ENCODE data around the gene ATP13A4.

ATP13A4 gene

DNA sequence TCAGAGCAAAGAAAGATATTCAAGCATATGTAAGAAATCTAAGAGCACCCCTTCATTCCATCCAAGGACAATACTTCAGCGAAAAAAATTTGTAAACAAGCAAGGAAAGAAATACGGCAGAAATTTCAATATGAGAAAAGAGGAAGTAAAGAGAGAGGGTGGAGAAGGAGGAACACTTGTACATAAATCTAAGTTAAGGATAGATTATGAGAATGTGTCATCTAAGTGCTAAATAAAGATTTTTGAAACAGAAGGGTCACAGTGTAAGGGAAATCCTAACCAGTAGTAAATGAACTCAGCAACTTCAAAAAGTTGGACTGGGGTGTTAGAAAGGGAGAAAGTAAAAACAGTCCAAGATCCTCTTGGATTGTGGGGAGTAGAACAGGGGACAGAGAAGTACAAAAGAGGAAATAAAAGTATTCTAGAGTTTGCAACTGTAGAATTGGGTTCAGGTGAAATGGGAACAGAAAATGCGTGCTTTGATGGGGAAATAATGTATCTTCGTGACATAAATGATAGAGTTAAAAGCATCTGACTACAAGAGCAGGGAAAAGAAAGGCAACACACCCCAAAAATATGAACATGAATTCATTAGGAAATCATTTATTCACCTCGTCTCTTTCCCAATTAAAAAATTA, 107.6 kb downstream of the ATP13A4 start:
- Histone ChIP-seq H3K4me1 (ENCODE audit: control insufficient read depth, insufficient read depth, low read length) (no peaks in the 10 kb centered on the region), H3K9me3 (replicated peaks; ENCODE audit: low read length) (no peaks in the 10 kb centered on the region), H3K4me2 (ENCODE audit: low read length) (no peak overlapping the region), H3K27me3 (ENCODE audit: control insufficient read depth, insufficient read depth, low read length) (no peaks in the 10 kb centered on the region), H3K36me3 (ENCODE audit: insufficient read depth, low read length) (no peaks in the 10 kb centered on the region), H3K4me3 (ENCODE audit: low read length) (no peak overlapping the region), H3K9ac (ENCODE audit: low read depth, low read length) (no peak overlapping the region)

DNA sequence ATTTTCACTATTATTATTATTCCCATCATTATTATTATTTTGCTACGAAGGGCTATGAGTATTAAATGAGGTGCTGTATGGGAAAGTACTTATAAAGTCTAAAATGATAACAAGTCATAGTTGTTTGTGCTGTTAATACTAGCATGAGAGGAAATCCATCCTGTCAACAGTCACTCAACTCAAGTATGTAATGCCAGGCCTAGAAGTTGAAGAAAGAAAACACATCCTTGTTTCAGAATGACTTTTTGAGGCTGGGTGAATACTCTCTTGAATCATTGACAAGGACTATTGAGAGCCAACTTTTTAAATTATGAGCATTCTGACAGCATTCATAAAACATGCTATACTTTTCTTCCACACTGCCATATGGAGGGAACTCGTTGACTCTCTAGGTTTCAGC, 115.3 kb downstream of the ATP13A4 start:
- H3K4me1 ChIP-seq (ENCODE audit: control insufficient read depth, insufficient read depth, low read length) = no peaks in the 10 kb centered on the region
- H3K27me3 ChIP-seq (ENCODE audit: control insufficient read depth, insufficient read depth, low read length) = no peaks in the 10 kb centered on the region
- H3K9ac ChIP-seq (ENCODE audit: low read depth, low read length) = no peak overlapping the region
- H3K36me3 ChIP-seq (ENCODE audit: insufficient read depth, low read length) = no peaks in the 10 kb centered on the region
- no peaks in the 10 kb centered on the region for H3K9me3 ChIP-seq (replicated peaks; ENCODE audit: low read length)
- no peak overlapping the region for H3K4me3 ChIP-seq (ENCODE audit: low read length)
- no peak overlapping the region for H3K4me2 ChIP-seq (ENCODE audit: low read length)

DNA sequence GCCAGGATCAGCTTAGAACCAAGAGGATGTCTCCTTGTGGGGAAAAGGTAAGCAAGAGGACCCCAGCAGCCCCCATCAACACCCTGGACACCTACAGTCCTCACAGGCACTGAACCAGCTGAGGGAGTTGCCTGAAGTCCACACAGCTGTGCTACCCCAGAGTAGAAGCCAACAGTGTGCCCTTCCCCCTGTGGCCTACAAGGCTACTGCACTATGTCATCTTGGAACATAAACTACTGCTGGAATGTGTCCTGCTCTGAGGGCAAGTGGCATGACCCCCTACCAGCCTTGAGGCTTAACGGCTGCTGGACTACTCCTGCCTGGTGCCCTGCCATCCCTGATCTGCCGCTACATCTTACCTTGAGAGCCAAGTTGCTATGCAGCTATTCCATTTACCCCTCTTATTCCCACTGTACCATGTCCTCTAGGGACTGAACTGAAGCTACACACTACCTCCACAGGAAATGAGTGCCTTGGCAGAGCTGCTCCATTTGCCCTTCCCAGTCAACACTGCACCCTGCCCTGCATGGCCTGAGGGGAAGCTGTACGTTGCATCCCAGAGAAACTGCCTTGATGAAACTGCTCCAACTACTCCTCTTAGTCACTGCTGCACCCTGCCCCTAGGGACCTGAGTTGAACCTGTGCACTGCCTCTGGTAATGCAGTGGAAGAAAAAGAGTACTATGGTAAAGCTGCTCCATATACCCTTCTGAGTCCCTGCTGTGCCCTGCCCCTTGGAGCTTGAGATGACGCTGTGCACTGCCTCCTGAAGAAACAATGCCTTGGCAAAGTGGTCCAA, 135.9 kb downstream of the ATP13A4 start:
- Histone ChIP-seq H3K9me3 (replicated peaks; ENCODE audit: low read length) (peaks cover 3% of the 10 kb centered on the region), H3K4me3 (ENCODE audit: low read length) (no peak overlapping the region), H3K4me1 (ENCODE audit: control insufficient read depth, insufficient read depth, low read length) (no peaks in the 10 kb centered on the region), H3K9ac (ENCODE audit: low read depth, low read length) (no peak overlapping the region), H3K4me2 (ENCODE audit: low read length) (no peak overlapping the region), H3K36me3 (ENCODE audit: insufficient read depth, low read length) (no peaks in the 10 kb centered on the region), H3K27me3 (ENCODE audit: control insufficient read depth, insufficient read depth, low read length) (no peaks in the 10 kb centered on the region)

DNA sequence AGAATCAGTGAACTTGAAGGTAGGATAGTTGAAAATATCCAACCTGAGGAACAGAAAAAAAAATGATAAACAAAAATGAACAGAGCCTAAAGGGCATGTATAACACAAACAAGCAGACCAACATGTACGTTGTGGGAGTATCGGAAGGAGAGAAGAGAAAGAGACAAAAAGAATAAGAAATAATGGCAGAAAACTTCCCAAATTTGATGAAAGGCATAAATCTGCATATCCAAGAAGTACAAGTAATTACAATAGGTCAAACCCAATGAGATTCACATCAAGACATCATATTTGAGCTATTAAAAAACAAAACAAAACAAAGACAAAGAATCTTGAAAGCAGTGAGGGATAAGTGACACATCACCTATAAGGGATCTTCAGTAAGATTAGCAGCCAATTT, 138.1 kb downstream of the ATP13A4 start:
- Histone ChIP-seq H3K9me3 (replicated peaks; ENCODE audit: low read length) (peaks cover 3% of the 10 kb centered on the region), H3K36me3 (ENCODE audit: insufficient read depth, low read length) (no peaks in the 10 kb centered on the region), H3K27me3 (ENCODE audit: control insufficient read depth, insufficient read depth, low read length) (no peaks in the 10 kb centered on the region), H3K4me3 (ENCODE audit: low read length) (no peak overlapping the region), H3K9ac (ENCODE audit: low read depth, low read length) (no peak overlapping the region), H3K4me2 (ENCODE audit: low read length) (no peak overlapping the region), H3K4me1 (ENCODE audit: control insufficient read depth, insufficient read depth, low read length) (no peaks in the 10 kb centered on the region)

DNA sequence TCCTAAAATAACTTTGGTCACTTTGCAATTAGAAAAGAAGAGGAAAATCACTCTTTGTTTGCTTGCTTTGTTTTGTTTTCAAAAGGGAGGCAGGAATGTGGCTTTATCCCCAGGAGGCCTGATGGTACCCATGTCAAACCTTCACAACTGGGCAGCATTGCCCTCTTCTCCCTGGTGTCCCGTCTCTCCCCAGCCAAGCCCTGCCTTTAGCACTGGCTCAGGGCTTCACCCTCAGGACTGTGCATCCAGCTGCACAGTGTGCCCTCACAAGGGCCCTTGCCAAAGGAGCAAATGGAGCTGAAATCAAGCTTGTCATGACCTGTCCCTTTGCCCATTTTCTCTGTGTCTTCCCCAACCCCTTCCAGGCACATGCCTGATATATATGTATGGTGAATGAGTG, 147.0 kb downstream of the ATP13A4 start:
- Histone ChIP-seq H3K9ac (ENCODE audit: low read depth, low read length) (no peak overlapping the region), H3K4me3 (ENCODE audit: low read length) (no peak overlapping the region), H3K9me3 (replicated peaks; ENCODE audit: low read length) (no peaks in the 10 kb centered on the region), H3K4me1 (ENCODE audit: control insufficient read depth, insufficient read depth, low read length) (no peaks in the 10 kb centered on the region), H3K4me2 (ENCODE audit: low read length) (no peak overlapping the region), H3K27me3 (ENCODE audit: control insufficient read depth, insufficient read depth, low read length) (no peaks in the 10 kb centered on the region), H3K36me3 (ENCODE audit: insufficient read depth, low read length) (no peaks in the 10 kb centered on the region)

DNA sequence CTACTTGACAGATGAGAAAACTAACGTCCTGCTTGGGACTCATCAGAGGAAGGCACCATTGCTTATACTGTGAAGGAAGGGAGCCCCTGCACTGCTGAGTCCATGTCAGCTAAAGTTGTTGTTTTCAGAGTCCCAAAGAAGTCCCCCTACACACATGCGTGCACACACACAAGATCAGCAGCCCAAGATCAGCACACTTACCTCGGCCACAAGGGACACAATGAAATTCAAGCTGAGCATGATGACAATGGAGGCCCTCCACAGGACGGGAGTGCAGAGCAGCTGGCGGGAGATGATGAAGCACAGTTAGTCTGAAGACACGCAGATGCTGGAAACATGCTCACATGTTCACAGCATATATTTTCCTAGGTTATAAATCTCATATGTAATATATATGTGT, 147.6 kb downstream of the ATP13A4 start:
- Histone ChIP-seq H3K4me3 (ENCODE audit: low read length) (no peak overlapping the region), H3K4me1 (ENCODE audit: control insufficient read depth, insufficient read depth, low read length) (no peaks in the 10 kb centered on the region), H3K9ac (ENCODE audit: low read depth, low read length) (no peak overlapping the region), H3K9me3 (replicated peaks; ENCODE audit: low read length) (no peaks in the 10 kb centered on the region), H3K4me2 (ENCODE audit: low read length) (no peak overlapping the region), H3K36me3 (ENCODE audit: insufficient read depth, low read length) (no peaks in the 10 kb centered on the region), H3K27me3 (ENCODE audit: control insufficient read depth, insufficient read depth, low read length) (no peaks in the 10 kb centered on the region)

DNA sequence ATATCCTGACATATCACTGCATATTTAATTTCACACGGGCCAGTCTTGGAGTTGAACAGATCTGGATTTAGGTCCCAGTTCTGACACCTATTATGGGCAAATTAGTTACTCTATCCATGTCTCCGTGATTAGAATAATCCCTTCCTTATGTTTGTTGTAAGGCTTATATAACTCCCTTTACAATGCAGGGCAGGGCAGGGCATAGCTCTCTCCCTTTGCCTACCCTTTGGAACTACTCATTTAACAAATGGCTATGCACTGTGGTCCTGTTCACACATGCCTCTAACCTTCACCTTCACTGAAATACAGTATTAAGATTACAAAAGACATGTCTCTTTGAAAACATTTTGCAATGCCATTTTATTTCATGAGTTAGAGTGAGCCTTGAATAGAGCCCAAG, 151.4 kb downstream of the ATP13A4 start:
- H3K4me1 ChIP-seq (ENCODE audit: control insufficient read depth, insufficient read depth, low read length) = no peaks in the 10 kb centered on the region
- no peak overlapping the region for H3K9ac ChIP-seq (ENCODE audit: low read depth, low read length)
- no peak overlapping the region for H3K4me2 ChIP-seq (ENCODE audit: low read length)
- H3K9me3 ChIP-seq (replicated peaks; ENCODE audit: low read length) = no peaks in the 10 kb centered on the region
- H3K27me3 ChIP-seq (ENCODE audit: control insufficient read depth, insufficient read depth, low read length) = no peaks in the 10 kb centered on the region
- no peak overlapping the region for H3K4me3 ChIP-seq (ENCODE audit: low read length)
- H3K36me3 ChIP-seq (ENCODE audit: insufficient read depth, low read length) = no peaks in the 10 kb centered on the region

DNA sequence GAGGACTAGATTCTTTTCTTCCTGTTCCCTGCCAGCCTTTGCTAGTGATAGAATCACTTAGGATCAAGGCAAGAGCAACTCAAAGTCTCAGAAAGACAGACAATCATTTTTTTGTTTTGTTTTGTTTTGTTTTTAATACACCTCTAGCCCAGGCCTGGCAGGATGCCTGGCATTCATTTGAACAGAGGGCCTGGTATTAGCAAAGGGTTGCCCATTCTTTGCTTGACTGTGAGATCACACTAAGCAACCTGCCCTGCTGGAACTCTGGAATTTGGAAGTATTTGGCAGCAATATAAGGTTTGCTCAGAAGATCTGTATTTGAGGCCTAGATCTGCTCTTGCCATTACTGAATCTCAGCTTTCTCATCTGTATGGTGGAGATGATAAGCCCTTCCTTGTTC, 154.4 kb downstream of the ATP13A4 start:
- H3K36me3 ChIP-seq (ENCODE audit: insufficient read depth, low read length) = no peaks in the 10 kb centered on the region
- no peak overlapping the region for H3K4me3 ChIP-seq (ENCODE audit: low read length)
- no peaks in the 10 kb centered on the region for H3K9me3 ChIP-seq (replicated peaks; ENCODE audit: low read length)
- no peaks in the 10 kb centered on the region for H3K27me3 ChIP-seq (ENCODE audit: control insufficient read depth, insufficient read depth, low read length)
- H3K4me1 ChIP-seq (ENCODE audit: control insufficient read depth, insufficient read depth, low read length) = no peaks in the 10 kb centered on the region
- no peak overlapping the region for H3K9ac ChIP-seq (ENCODE audit: low read depth, low read length)
- no peak overlapping the region for H3K4me2 ChIP-seq (ENCODE audit: low read length)

DNA sequence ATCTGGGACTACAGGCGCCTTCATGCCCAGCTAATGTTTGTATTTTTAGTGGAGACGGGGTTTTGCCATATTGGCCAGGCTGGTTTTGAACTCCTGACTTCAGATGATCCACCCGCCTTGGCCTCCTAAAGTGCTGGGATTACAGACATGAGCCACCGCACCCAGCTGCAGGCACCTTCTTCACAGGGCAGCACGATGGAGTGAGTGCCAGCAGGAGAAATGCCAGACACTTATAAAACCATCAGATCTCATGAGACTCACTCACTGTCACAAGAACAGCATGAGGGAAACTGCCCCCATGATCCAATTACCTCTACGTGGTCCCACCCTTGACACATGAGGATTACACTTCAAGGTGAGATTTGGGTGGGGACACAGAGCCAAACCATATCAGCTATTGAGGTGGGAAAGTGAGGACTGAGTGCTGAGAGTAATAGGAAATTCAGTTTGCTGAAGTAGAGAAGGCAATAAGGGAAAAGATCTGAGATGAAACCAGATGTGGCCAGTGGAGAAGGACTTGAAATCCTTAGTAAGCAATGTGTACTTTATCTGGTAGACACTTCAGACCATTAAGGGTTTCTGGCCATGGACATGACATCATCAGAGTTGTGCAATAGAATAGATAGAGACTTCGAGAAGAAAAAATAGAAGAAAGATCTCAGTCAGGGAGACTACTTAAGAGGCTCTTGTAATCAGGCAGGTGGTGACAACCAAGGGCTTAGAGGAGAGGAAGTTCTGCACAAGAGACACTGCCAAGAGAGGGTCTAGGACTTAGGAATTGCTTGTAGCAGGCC, 158.0 kb downstream of the ATP13A4 start:
- H3K9ac ChIP-seq (ENCODE audit: low read depth, low read length) = no peak overlapping the region
- H3K4me2 ChIP-seq (ENCODE audit: low read length) = no peak overlapping the region
- H3K4me1 ChIP-seq (ENCODE audit: control insufficient read depth, insufficient read depth, low read length) = no peaks in the 10 kb centered on the region
- no peaks in the 10 kb centered on the region for H3K36me3 ChIP-seq (ENCODE audit: insufficient read depth, low read length)
- H3K9me3 ChIP-seq (replicated peaks; ENCODE audit: low read length) = no peaks in the 10 kb centered on the region
- H3K27me3 ChIP-seq (ENCODE audit: control insufficient read depth, insufficient read depth, low read length) = no peaks in the 10 kb centered on the region
- H3K4me3 ChIP-seq (ENCODE audit: low read length) = no peak overlapping the region

DNA sequence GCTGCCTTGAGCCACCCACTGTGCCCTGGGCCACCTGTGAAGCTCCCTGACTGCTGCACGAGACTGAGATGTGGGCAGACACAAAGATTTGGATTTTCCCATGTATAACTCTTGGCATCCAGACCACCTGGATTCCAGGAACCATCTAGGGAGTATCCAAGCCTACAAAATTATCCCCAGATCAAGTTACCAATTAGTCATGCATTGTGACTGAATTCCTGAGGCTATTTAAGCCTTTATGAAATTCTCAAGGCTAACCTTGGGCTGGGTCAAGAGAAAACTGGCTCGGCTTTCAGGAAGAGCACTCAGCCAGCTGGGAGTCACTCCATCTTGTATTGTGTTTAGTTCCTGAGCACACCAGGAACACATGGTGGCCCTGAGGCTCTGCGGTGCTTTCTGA, 162.8 kb downstream of the ATP13A4 start:
- H3K36me3 ChIP-seq (ENCODE audit: insufficient read depth, low read length) = no peaks in the 10 kb centered on the region
- no peaks in the 10 kb centered on the region for H3K9me3 ChIP-seq (replicated peaks; ENCODE audit: low read length)
- H3K4me3 ChIP-seq (ENCODE audit: low read length) = no peak overlapping the region
- no peaks in the 10 kb centered on the region for H3K4me1 ChIP-seq (ENCODE audit: control insufficient read depth, insufficient read depth, low read length)
- no peaks in the 10 kb centered on the region for H3K27me3 ChIP-seq (ENCODE audit: control insufficient read depth, insufficient read depth, low read length)
- H3K9ac ChIP-seq (ENCODE audit: low read depth, low read length) = no peak overlapping the region
- H3K4me2 ChIP-seq (ENCODE audit: low read length) = no peak overlapping the region

DNA sequence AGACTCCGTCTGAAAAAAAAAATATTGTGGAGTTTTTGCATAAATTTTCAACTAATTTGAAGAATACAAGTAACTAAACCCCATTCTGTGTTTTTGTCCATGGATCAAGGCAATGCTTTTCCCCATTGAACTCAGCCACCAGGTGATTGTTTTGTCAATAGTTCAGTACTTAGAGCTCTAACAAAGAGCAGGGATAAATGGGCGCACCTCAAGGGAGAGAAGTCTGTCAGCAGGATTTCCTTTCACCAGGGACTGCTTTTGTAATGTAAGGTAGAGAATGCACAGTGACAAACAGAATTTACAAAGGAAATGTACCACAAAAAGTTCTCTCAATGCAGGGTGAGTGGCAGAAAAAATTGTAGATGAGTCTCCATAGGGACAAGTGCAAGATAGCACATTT, 165.4 kb downstream of the ATP13A4 start:
- Histone ChIP-seq H3K9me3 (replicated peaks; ENCODE audit: low read length) (no peaks in the 10 kb centered on the region), H3K4me3 (ENCODE audit: low read length) (no peak overlapping the region), H3K27me3 (ENCODE audit: control insufficient read depth, insufficient read depth, low read length) (no peaks in the 10 kb centered on the region), H3K36me3 (ENCODE audit: insufficient read depth, low read length) (no peaks in the 10 kb centered on the region), H3K9ac (ENCODE audit: low read depth, low read length) (no peak overlapping the region), H3K4me1 (ENCODE audit: control insufficient read depth, insufficient read depth, low read length) (no peaks in the 10 kb centered on the region), H3K4me2 (ENCODE audit: low read length) (no peak overlapping the region)

Measured in skeletal muscle satellite cell (primary cell).